ENCODE data around the gene SLU7. TPM values are rescaled to one million over a fixed set of nuclear protein-coding genes. Genes with fewer than 3 reads are reported as not detected.

Gene SLU7
- total and polyA plus RNA-seq, 2 of the 4 experiments (the other 2 are of a cell fraction): 15.9 to 34.2 TPM

DNA sequence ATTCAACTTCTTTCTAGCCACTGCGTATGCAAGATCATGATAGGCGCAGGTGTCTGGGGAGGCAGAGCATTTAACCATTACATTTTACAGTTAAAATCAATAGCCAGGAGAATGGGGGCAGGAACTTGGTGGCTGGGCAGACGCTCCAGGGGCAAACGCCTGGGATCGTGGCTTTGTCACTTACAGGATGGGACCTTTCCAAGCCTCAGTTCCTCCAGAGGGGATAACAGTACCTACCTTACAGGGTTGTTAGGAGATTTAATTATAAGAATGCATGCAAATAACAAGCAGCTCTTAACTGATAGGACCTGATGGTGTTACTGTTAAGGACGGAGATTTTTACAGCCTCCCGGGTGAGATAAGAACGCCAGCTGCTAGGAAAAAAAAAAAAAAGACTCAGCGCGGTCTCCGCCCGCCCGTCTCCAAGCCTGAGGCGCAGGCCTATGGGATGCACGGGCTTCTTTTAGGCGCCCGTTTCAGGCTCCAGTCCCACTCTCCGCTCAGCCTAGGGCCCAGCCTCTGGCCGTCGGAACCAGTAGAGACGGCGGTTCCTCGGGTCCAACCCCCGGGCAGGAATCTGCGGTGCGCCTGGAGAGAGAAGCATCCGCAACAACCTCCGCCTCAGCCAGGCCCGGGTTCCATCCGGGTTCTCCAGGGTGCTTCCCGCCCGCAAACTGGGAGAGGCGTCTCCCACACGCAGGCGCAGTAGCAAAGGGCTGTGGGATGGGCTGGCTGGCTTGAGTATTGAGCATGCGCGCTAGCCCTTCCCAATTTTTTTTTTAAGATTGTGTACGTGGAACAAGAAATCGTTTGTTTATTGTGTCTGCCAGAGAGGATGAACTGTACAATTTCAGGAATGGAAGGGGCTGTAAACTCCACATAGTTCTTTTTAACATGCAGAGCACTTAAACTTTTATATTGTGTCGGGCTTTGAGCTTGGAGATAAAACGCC lies 19.2 kb downstream of the SLU7 start, which contains the start of gene FAM200C:
Gene FAM200C, minus strand, starts transcription at position 653 of the 952 bp plus-strand sequence. CDS start 4,564 bp downstream, outside the sequence.
- dilution Hi-C loops (cut with HindIII; ENCODE audit: low sequenced_read_pairs, unreplicated experiment) (no loop called here), in situ Hi-C loops (cut with MboI; ENCODE audit: low sequenced_read_pairs) (loop anchor here (5.0 kb wide), 1 partner anchor 377 kb away; no protein-coding TSS in a partner anchor), intact Hi-C loops (cut with micrococcal nuclease) (loop anchor here (10.0 kb wide), 1 partner anchor 315 kb away; no protein-coding TSS in a partner anchor)
- peak within 1 kb of the TSS; percentile 79 for H3K4me3 ChIP-seq (ENCODE audit: insufficient read depth, low read depth, low read length)
- peak within 1 kb of the TSS; percentile 96 for H2AK5ac ChIP-seq (ENCODE audit: low read depth, low read length)
- 0 out of 2 replicates have a peak, but pooled peaks cover 2% of the 10 kb centered on the region for H3K9me1 ChIP-seq (ENCODE audit: insufficient read depth, low read length)
- peak within 1 kb of the TSS; percentile 97 for H2AK9ac ChIP-seq (replicated peaks; ENCODE audit: low read depth, low read length, poor library complexity)
- peak within 1 kb of the TSS; percentile 98 for H3K4ac ChIP-seq (ENCODE audit: low read depth, low read length)
- H4K20me1 ChIP-seq (ENCODE audit: insufficient read depth, low read length): no peaks in the 10 kb centered on the region
- H3K27ac ChIP-seq (ENCODE audit: insufficient read depth, low read length): peak within 1 kb of the TSS; percentile 94
- peaks cover 13% of the 10 kb centered on the region for H3K36me3 ChIP-seq (ENCODE audit: control insufficient read depth, insufficient read depth, low read length)
- H3K27me3 ChIP-seq (ENCODE audit: control insufficient read depth, insufficient read depth, low read length): no peaks in the 10 kb centered on the region
- H3K4me1 ChIP-seq (ENCODE audit: control insufficient read depth, insufficient read depth, low read length): no peaks in the 10 kb centered on the region; the same call in 1 of the 2 replicates
- H3K14ac ChIP-seq (replicated peaks; ENCODE audit: low read depth, low read length): peak within 1 kb of the TSS; percentile 96
- peak within 1 kb of the TSS; percentile 91 for H2BK5ac ChIP-seq (ENCODE audit: low read depth, low read length, poor library complexity, severe bottlenecking)
- H2BK15ac ChIP-seq (ENCODE audit: low read depth, low read length): peak within 1 kb of the TSS; percentile 97
- ATAC-seq (ENCODE audit: low read depth): peak; percentile 93
- H2BK120ac ChIP-seq (ENCODE audit: low read depth, low read length): peak within 1 kb of the TSS; percentile 86
- ChIA-PET CTCF (no interaction called here), POLR2A (ENCODE audit: unreplicated experiment) (interaction anchor here (0.6 to 0.7 kb wide), 2 partner anchors 9 to 18 kb away, joined by 4 to 5 read pairs; no protein-coding TSS in a partner anchor)
- no peaks in the 10 kb centered on the region for H3K9me3 ChIP-seq (ENCODE audit: control insufficient read depth, insufficient read depth, low read length)
- H2BK20ac ChIP-seq (ENCODE audit: low read depth, low read length): peak within 1 kb of the TSS; percentile 62
- peak within 1 kb of the TSS; percentile 96 for H3K56ac ChIP-seq (ENCODE audit: extremely low read depth, insufficient read depth, low read length)
- peak; percentile 94 for DNase-seq
- peak within 1 kb of the TSS; percentile 90 for H4K91ac ChIP-seq (ENCODE audit: insufficient read depth, low read depth, low read length)
- peak within 1 kb of the TSS; percentile 98 for H4K8ac ChIP-seq (ENCODE audit: low read depth in 2 of 2, low read length in 2 of 2)
- H3K18ac ChIP-seq (ENCODE audit: low read depth, low read length): peak within 1 kb of the TSS; percentile 75
- 0% methylated on average over 5 of the region's 41 CpGs; no CpG with 5 or more reads in 1 of the 2 experiments for WGBS, 2 experiments (ENCODE audit: extremely low coverage in 2 of 2, insufficient read length in 1 of 2)
- H4K5ac ChIP-seq (ENCODE audit: low read depth, low read length): peak within 1 kb of the TSS; percentile 96
- TF ChIP-seq, protein P1, sequence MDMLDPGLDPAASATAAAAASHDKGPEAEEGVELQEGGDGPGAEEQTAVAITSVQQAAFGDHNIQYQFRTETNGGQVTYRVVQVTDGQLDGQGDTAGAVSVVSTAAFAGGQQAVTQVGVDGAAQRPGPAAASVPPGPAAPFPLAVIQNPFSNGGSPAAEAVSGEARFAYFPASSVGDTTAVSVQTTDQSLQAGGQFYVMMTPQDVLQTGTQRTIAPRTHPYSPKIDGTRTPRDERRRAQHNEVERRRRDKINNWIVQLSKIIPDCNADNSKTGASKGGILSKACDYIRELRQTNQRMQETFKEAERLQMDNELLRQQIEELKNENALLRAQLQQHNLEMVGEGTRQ (IDR thresholded peaks at IDR 0.05; ENCODE audit: low read depth, low read length): no peak
- TF ChIP-seq RAD21 (IDR thresholded peaks at IDR 0.05; ENCODE audit: low read length) (no peak), NFE2L2 (IDR thresholded peaks at IDR 0.05; ENCODE audit: low read depth, low read length) (no peak), POLR2A (IDR thresholded peaks at IDR 0.05; ENCODE audit: low read depth, low read length) (peak; percentile 91)
- peak within 1 kb of the TSS; percentile 99 for H3K23ac ChIP-seq (ENCODE audit: low read depth, low read length)
- peaks cover 9 to 36% of the 10 kb centered on the region in 2 experiments for H3K79me1 ChIP-seq (ENCODE audit: low read depth in 1 of 2, low read length in 2 of 2)
- peak within 1 kb of the TSS; percentile 93 for H2AFZ ChIP-seq (replicated peaks; ENCODE audit: low read length, poor library complexity)
- peak within 1 kb of the TSS; percentile 88 for H3K4me2 ChIP-seq (ENCODE audit: low read depth, low read length)
- H3K9ac ChIP-seq (ENCODE audit: low read depth, low read length): peak within 1 kb of the TSS; percentile 94
- no TSS peak for BruUV-seq (replicated peaks)

Measured in IMR-90 (cell line).